ENCODE measurements around the gene COL2A1. TPM values are rescaled to one million over a fixed set of nuclear protein-coding genes. Genes with fewer than 3 reads are reported as not detected.

The COL2A1 gene
- total RNA-seq, 2 donors from 2014 or later: not detected

DNA sequence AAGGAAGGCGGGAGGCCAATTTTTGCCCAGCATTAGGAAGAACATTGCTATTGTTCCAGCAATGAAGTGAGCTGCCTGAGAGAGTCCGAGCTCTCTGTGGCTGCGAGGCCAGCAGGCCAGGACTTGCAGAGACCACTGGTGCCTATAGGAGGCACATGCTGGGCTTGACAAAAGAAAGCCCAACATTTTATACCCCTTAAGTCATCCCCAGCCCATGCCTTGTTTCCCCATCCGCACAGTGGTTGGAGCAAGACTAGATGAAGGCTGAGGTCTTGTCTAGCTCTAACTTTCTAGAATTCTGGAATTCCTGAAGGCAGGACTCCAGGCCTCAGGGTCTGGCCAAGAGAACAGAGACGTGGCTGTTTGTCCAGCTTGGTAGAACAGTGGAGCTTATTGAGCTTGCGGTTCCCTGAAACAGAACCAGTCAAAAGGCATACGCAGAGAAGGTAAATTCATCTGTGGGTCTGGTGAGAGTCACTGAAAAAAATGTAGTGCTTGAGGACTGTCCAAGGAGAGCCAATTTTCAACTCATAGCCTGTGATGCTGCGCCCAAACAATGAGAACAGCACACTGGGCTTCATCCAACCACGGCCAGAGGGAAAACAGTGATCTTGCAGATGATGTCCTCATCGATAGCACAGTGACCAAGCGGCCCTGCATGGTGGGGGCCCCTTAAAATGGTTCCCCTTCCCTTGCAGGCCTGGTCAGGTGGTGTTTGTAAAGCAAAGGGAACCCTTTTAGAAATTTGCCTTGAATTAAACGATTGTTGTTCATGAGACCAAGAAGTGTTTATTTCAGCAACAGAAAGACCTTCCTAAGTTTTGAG is 27.1 kb upstream of the COL2A1 start:
- intact Hi-C loops (cut with DNase I): no loop called here
- DNase-seq (ENCODE audit: low spot score): no peak

DNA sequence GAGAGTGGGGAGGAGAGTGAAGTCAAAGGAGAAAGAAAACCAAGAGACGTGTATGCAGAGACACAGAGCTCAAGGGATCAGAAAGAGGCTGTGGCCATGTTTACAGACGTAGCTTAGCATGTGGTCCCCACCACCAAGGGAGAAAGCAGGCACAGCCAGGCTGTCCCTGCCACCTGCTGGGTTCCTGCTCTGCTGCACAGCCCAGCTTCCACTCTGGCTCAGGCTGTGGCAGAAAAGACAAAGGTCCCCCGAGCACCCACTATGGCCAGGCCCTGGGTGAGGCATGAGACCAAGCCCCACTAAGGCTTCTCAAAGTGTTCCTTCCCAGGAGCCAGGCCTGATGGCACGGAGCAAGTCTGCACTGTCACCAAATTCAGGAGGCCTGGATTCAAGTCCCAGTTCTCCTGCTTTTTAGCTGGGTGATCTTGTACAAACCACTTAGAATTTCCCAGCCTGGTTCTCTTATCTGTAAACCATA is 25.9 kb upstream of the COL2A1 start:
- intact Hi-C loops (cut with DNase I): no loop called here
- no peak for DNase-seq (ENCODE audit: low spot score)

DNA sequence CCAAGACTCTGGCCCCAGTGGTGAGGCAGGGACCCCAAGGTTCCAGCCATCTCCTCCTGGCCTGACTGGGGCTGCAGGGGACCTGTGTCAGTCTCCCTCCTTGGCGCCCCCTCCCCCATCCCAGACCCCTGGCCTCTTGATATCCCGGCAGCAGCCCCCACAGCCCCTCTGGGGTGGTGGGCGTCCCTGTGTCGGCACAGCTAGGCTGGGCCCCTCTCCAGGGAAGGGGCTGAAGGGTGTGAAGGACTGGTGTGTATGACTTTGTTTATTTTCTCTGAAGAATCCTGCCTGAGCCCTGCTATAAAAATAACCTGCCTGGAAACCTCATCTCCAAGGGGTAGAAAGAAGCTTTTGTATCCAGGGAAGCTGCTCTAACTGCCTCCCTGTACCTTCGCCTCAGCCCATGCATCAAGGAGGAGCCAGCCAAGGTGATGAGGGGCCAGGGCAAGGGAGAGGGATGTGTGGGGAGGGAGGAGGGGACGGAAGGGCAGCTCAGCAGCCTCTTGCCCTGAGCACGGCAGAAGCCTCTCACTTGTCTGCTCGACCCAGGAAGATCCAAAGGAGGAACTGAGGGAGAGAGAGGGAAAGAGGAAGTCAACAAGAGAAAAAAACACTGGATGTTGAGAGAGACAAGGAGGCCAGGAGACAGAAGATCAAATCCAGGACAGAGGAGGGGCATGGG is 25.4 kb upstream of the COL2A1 start:
- DNase-seq (ENCODE audit: low spot score): no peak
- intact Hi-C loops (cut with DNase I): no loop called here

DNA sequence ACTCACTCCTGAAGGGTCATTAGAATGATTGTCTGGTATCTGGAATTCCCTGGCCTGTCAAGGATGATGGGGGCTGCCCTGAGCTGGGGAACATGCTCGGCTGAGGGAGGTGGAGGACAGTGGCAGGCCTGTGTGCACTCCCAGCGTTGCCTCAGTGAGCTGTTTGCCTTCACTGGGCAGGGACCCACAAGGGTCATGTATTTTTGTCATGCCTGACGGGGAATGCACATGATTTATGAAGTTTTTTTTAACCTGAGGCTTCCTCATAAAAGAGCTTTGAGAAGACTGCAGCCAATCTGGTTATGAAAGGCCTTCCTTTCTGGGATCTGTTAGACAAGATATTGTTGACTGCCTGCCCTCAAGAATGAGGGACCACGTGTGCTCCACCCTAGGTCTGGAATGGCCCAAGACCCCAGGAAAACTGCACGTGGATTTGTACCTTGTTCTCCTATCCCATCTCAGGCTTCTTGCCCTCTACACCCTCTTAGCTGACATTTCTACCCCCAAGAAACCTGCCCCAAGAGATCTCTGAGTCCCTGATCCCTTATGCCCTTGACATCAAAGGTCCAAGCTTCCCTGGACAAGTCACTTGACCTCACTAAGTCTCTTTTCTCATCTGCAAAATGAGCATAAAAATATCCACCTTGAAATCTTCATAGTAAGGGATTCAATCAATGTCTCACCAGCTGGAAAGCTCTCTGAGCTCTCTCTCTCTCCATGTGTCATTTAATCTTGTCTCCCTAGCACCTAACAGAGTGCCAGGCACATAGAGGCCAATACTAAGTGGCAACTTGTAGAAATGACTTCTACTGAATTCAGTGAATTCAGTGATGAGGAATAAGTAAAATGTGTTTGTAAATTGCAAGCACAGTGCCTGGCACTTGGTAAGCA is 24.5 kb upstream of the COL2A1 start:
- intact Hi-C loops (cut with DNase I): no loop called here

DNA sequence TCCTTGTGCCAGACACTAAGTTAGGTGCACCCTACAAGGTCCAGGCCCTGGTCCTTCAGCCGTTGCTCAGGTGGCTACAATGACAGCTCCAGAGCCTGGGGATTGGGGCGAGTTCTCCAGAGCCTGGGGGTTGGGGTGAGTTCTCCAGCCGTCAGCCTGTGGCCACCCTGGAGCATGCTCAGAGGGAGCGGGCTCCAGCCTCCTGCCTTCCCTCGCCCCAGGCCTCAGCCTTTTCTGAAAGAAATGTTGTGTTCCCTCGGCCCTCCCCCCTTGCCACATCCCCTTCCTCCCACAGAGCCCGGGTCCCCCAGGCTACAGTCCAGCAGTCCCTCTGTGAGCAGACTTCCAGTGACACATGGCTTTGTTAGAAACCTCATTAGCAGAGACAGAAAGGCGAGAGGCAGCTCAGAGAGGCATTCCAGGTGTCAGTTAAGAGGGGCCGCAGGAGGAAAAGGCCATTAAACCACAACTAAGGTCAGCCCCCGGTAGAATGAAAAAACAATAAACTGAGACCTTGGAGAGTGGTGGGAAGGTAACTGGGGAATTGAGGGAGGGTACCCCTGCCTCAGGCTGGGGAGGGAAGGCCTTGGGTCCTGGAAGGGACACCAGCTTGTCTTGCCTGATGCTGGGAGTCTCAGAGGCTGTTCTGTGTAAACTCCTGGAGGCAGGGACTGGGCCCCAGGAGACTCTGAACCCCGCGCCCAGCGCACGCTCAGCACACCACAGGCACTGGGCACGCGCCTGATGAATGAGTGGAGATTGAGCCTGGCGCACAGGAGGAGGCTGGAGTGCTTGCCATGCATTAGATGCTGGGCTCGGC is 23.1 kb upstream of the COL2A1 start:
- intact Hi-C loops (cut with DNase I): no loop called here

More for the DNA sequence above, 24.5 kb upstream of the COL2A1 start:
- DNase-seq (ENCODE audit: low spot score): no peak

DNA sequence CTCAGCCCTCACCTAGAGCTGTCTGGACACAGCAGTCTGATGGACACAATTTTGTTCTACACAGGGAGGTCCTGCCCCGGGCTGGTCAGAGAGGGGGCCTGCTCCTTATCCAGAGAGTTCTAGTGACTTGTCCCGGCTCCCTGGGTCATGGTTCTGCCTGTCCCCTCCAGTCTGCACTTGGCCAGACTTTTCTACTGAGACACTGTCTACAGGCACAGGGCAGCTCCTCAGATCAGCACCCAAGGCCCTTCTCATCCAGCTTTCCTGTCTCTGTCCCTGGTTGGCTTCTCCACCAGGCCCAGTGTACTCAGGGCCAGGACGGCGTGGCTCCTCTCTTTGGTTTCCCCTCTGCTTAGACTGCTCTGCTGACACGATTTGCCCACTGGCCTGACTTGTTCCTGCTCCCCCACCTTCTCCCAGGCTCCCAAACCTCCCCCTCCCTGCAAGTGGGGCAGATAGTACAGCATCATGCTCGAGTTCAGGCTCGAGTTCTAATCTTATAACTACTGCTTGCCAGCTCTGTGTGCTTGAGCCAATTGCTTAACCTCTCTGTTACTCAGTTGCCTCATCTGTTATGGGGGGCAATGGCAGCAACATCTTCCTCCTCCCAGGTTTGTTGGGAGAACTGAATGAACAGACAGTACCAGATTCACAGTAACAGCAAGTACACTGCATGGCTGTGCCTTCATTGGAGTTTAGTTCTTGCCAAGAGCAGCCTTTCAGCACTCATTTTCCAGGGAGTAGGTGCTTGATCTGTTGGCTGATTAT is 22.0 kb upstream of the COL2A1 start:
- no peak for DNase-seq (ENCODE audit: low spot score)
- intact Hi-C loops (cut with DNase I): no loop called here

More for the DNA sequence above, 23.1 kb upstream of the COL2A1 start:
- DNase-seq (ENCODE audit: low spot score): no peak

DNA sequence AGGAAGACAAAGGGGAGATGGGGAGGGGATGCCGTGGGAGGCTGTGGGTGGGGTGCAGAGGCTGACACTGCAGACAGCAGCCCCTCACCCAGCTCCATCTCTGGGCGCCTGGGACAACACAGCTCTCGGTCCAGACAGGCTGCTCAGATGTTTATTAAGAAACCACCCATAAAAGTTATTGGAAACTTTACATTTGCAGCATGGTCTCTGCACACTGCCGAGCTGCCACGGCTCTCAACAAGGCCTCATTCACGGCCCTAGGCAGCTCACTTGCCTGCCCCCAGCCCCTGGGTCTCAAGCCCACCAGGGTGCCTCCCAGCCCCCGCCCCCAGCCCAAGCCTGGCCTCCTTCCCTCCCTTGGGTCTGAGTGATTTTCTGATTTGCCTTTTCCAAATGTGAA is 21.0 kb upstream of the COL2A1 start:
- intact Hi-C loops (cut with DNase I): no loop called here
- DNase-seq (ENCODE audit: low spot score): no peak

DNA sequence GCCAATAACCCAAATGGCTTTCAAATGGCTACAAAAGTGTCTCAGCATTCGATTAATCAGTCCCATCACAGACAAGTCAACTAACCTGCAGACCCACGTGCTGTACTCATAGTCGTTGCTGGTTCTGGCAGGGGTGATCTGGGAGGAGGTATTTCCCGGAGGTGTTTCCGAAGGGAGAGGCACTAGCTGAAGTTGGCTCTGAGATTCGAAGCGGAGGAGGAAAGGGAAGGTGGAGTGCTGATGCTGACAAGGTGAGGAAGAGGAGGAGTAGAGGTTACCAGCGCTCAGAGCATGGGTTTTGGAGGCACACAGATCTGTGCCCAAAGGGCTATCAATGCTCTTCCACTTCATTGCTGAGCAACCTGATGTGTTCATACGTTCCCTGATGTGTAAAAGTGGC is 20.5 kb upstream of the COL2A1 start:
- intact Hi-C loops (cut with DNase I): no loop called here
- DNase-seq (ENCODE audit: low spot score): no peak

DNA sequence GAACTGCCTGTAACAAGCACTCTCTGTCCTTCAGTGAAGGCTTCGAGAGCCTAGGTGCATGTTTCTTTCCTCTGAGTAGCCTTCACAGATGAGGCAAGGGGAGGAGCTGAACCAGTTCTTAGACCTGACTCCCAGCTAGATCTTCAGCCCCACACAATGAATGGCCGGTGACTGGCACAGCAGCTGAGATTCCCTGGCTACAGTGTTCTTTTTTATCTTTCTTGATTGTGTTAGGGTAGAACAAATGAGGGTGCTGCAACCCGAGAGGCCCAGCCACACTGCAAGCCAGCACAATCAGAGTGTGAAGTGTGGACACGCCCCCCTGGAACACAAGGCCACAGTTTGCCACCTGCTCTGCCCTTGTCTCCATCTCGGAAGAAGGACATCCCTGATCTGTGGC is 19.1 kb upstream of the COL2A1 start:
- intact Hi-C loops (cut with DNase I): no loop called here
- no peak for DNase-seq (ENCODE audit: low spot score)

DNA sequence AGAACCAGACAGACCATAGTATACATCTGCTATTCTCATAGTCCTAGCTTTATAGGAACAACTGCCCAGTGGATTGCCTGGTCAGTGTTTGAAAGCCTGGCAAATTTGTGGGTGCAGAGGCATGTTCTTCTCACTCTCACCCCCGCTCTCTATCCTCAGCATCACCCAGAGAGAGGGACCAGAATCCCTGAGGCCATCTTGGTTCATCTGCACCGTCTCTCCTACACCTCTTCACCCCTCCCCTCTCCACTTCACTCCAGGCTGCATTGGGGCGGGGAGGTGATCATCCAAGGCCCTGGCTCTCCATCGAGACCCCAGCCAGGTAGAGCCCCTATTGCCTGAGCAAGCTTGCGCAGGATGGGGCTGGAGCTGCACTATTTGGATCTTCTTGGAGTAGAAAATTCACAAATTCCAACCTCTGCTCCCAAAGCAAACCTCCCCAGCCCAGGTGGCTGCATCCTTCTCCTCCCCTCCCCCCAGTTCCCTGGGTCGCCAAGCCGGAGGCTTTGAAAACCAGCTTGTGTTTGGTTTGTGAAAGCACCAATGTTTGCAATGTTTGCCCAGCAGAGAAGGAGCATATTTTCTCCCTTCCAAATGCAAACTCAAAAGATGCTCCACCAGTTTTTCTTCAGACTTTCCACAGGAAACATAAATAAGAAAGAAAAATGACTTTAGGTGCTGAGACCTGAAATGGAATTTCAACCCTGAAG is 18.6 kb upstream of the COL2A1 start:
- no peak for DNase-seq (ENCODE audit: low spot score)
- intact Hi-C loops (cut with DNase I): no loop called here

DNA sequence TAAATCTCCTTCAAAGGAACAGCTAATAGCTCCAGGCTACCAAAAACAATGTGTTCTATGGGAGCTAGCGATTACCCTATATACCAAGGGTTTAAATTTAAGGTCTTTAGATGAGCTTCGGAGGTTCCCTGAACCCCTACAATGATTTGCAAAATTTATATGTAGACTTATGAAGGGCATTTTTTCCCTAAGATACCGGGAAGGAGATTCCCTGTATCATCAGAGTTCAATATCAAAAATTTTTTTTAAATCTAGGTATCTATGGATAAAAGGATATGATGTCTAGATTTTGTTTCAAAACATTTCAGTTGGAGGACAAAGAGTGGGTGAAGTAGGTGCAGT is 17.9 kb upstream of the COL2A1 start:
- intact Hi-C loops (cut with DNase I): no loop called here
- no peak for DNase-seq (ENCODE audit: low spot score)

DNA sequence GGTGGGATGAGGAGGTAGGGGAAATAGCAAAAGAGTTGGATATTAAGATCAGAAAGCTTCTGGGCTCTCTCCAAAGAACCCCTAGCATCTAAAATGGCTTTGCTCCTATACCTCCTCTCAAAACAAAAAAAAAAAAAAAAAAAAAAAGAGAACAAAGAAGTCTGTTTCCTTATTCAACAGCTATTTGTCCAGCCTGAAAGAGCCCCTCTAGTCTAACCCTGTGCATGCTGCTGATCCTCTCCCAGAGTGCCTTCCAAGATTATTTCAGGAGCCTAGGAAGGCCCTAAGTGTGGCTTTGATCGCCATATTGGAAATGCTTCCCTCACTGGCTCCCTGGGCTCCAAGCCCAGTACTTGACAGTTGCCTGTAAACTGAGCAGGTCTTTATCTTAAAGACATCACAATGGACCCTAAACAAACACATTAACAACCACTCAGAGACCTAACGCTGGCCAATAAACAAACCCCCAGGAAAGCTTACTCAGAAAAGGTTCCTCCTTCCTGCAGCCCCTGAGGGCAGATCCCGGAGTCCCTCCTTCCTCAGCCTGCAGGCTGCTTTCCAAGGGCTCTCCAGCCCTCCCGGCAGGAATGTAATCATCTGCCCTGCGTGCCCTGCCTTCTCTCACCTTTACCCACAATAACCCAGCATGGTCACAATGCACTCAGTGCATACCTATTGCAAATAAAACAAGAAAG is 17.4 kb upstream of the COL2A1 start:
- intact Hi-C loops (cut with DNase I): no loop called here
- no peak for DNase-seq (ENCODE audit: low spot score)

DNA sequence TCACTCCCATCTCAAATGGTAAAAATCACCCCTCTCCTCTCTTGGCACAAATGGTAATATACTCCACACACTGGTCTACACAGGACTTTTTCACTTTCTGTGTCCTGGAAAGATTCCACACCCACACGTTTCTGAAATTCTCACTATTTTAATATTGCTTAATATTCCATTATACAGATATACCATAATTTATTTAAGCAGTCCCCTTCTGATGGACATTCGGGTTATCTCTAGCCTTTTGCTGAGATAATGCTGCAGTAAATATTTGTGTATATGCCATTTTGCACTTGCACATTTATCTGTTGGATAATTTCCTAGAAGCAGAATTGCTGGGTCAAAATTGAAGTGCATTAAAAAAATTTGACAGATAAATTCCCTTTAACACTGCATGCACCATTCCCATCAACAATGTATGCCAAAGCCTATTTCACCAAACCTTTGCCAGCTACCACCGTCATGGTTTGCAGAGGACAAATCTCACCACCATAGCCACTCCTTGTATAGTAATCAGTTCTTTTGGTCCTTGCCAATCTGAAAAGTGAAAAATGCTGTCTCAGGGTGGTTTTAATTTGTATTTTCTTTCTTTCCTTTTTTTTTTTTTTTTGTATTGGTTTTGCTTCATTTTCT is 15.5 kb upstream of the COL2A1 start:
- DNase-seq (ENCODE audit: low spot score): no peak
- intact Hi-C loops (cut with DNase I): no loop called here

DNA sequence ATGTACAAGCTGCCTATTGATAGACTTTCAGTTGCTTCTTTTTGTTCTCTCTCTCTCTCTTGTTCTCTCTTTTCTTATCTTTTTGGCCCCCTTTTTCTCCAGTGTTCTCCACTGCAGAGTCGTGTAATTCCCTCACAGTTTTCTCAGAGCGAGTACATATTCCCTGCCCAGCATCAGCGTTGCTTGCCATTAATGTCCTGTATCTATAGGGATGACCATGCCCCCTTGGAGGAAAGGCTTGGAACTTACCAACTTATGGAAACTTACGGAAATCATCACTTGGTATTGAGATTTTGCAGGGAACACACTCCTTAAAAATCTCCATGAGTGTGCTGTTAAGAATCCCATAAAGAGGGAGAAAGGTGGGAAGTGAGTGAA is 14.3 kb upstream of the COL2A1 start:
- intact Hi-C loops (cut with DNase I): no loop called here

DNA sequence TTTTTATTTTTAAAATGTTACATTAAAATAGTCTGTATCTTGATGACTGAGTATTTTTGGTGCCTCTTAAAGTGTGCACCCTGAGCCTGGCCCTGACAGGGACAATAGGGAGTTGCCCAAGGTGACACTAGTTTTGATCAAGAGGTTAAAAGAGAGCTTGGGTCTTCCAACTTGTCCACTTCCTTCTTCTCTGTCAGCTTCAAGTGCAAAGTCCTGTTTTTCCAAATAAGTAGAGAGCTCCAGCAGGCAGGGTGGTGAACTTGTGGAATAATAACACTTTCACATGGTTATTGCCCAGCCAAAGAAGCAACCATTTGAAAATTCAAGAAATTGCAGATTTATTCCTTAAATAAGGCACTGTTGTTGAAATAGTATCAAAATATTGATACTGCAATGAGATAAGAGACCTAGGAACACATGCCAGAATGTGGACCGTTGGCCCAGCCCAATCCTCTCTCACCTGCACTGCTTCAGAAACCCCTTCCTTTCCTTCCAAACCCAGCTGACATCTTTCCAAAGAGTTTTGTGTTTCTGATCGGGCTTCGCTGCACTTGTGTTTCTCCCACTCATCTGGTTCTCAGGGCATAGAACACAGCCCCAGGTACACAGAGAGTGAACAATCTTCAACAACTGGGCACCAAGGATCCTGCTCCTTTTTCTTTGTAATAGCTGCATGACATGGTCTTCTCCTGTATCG is 13.8 kb upstream of the COL2A1 start:
- intact Hi-C loops (cut with DNase I): no loop called here
- no peak for DNase-seq (ENCODE audit: low spot score)

More for the DNA sequence above, 14.3 kb upstream of the COL2A1 start:
- no peak for DNase-seq (ENCODE audit: low spot score)

DNA sequence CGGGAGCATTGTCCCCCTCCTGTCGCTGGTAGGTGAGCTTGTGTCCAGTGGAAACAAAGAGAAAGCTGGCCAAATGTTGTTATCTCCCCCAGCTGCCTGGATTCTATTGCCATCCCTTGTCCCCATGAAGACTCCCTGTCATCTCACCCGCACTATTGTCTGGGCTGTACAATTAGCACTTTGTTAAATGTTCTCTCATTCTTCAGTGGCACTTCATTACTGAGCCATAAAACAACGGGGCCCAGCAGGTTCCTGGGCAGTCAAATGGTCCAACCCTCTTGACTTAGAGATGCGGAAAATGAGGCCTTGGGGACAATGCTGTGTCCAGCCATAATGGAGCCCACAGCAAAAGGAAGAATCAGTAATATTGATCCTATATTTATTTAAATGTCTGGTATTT is 13.2 kb upstream of the COL2A1 start:
- no peak for DNase-seq (ENCODE audit: low spot score)
- intact Hi-C loops (cut with DNase I): no loop called here

All from posterior vena cava (tissue), 2 donors.